Liver (tissue), 9 donors: ENCODE data around the gene NCLN. TPM values are rescaled to one million over a fixed set of nuclear protein-coding genes. Genes with fewer than 3 reads are reported as not detected.
A peak's percentile ranks its signal among the peaks of the same experiment; 100 is the strongest.

Source experiments
- DNase-seq: peaks from one replicate; pipeline ENCODE4 v3.0.0-alpha.2; 2017; ENCODE audit warnings: low spot score
- H3K27ac ChIP-seq, 2 donors: one replicate each; pipeline ENCODE4 v1.7.0; 2013; ENCODE audit warnings: inconsistent platforms in 2 of 2, low read length in 2 of 2, control low read depth in 1 of 2, low read depth in 1 of 2, mild to moderate bottlenecking in 1 of 2
- H3K27me3 ChIP-seq, 4 donors: one replicate each; pipeline versions ENCODE4 v1.6.1 to v1.7.0; 2013; ENCODE audit warnings: low read length in 3 of 4, inconsistent platforms in 1 of 4, mild to moderate bottlenecking in 1 of 4, moderate library complexity in 1 of 4; ENCODE audit not compliant: control insufficient read depth in 4 of 4, insufficient read depth in 4 of 4
- H3K36me3 ChIP-seq, 4 donors: one replicate each; pipeline versions ENCODE4 v1.6.1 to v1.7.0; 2013; ENCODE audit warnings: low read length in 3 of 4, mild to moderate bottlenecking in 3 of 4, low read depth in 1 of 4, moderate library complexity in 1 of 4; ENCODE audit not compliant: control insufficient read depth in 4 of 4, insufficient read depth in 3 of 4
- H3K4me1 ChIP-seq, 4 donors: one replicate each; pipeline versions ENCODE4 v1.6.1 to v1.7.0; 2013; ENCODE audit warnings: low read length in 3 of 4, mild to moderate bottlenecking in 3 of 4, moderate library complexity in 1 of 4; ENCODE audit not compliant: control insufficient read depth in 4 of 4, insufficient read depth in 4 of 4
- H3K4me3 ChIP-seq, 3 donors: one replicate each; pipeline versions ENCODE4 v1.6.1 to v1.7.0; 2013; ENCODE audit warnings: low read length in 3 of 3, control low read depth in 1 of 3, low read depth in 1 of 3, mild to moderate bottlenecking in 1 of 3
- H3K9ac ChIP-seq, 2 donors: one replicate each; pipeline ENCODE4 v1.7.0; 2013; ENCODE audit warnings: low read length in 2 of 2, mild to moderate bottlenecking in 2 of 2, moderate library complexity in 2 of 2, control low read depth in 1 of 2, low read depth in 1 of 2
- H3K9me3 ChIP-seq, 4 donors: one replicate each; pipeline versions ENCODE4 v1.6.1 to v1.7.0; 2013; ENCODE audit warnings: low read length in 3 of 4; ENCODE audit not compliant: control insufficient read depth in 4 of 4
- EGR1 ChIP-seq, 2 donors: IDR thresholded peaks; 2 replicates each; pipeline ENCODE4 v1.6.1; 2016 to 2018; ENCODE audit warnings: antibody characterized with exemption in 2 of 2, low read depth in 2 of 2
- FOXA1 ChIP-seq: IDR thresholded peaks from 2 replicates; pipeline ENCODE4 v1.6.1; 2016; ENCODE audit warnings: antibody characterized with exemption
- FOXA2 ChIP-seq: IDR thresholded peaks from 2 replicates; pipeline ENCODE4 v1.6.1; 2016; ENCODE audit warnings: antibody characterized with exemption
- GABPA ChIP-seq, 2 donors: IDR thresholded peaks in 1 of 2; conservative IDR thresholded peaks in 1 of 2; 2 replicates each; pipeline ENCODE4 v1.6.1; 2016; ENCODE audit warnings: antibody characterized with exemption in 2 of 2, mild to moderate bottlenecking in 1 of 2, moderate library complexity in 1 of 2
- HNF4A ChIP-seq, 2 donors: conservative IDR thresholded peaks; 2 replicates each; pipeline ENCODE4 v1.6.1; 2016; ENCODE audit warnings: antibody characterized with exemption in 2 of 2, mild to moderate bottlenecking in 2 of 2
- HNF4G ChIP-seq: IDR thresholded peaks from 2 replicates; pipeline ENCODE4 v1.6.1; 2016; ENCODE audit warnings: antibody characterized with exemption
- NR2F2 ChIP-seq: IDR thresholded peaks from 2 replicates; pipeline ENCODE4 v1.6.1; 2016; ENCODE audit warnings: antibody characterized with exemption
- RAD21 ChIP-seq, 2 donors: IDR thresholded peaks; 2 replicates each; pipeline ENCODE4 v1.6.1; 2016; ENCODE audit warnings: antibody characterized with exemption in 2 of 2, mild to moderate bottlenecking in 2 of 2
- RXRA ChIP-seq, 2 donors: IDR thresholded peaks; 2 replicates each; pipeline ENCODE4 v1.6.1; 2017 to 2018; ENCODE audit warnings: antibody characterized with exemption in 2 of 2, mild to moderate bottlenecking in 1 of 2
- TAF1 ChIP-seq: conservative IDR thresholded peaks from 2 replicates; pipeline ENCODE4 v1.6.1; 2016; ENCODE audit warnings: antibody characterized with exemption, mild to moderate bottlenecking
- YY1 ChIP-seq: IDR thresholded peaks from 2 replicates; pipeline ENCODE4 v1.6.1; 2016; ENCODE audit warnings: antibody characterized with exemption, mild to moderate bottlenecking
- WGBS: extraction: QIAGEN DNeasy Blood & Tissue Kit; methylation state at CpG from one replicate; pipeline ENCODE4 v1.1.7; 2013; 5-methylcytosine and 5-hydroxymethylcytosine counted together
- polyA plus RNA-seq, 2 donors: library from polyadenylated mRNA; stranded (reverse) in 1 of 2; unstranded in 1 of 2; fragments of 200-250 nt in 1 of 2; fragments of >200 nt in 1 of 2; fragmentation: Nextera tagmentation in 1 of 2; extraction: Ambion mirVana in 1 of 2; gene quantifications; one replicate each; pipeline versions ENCODE4 v1.2.1 to v1.2.3, GENCODE V29; 2013 to 2015
- total RNA-seq, 2 donors: library from RNA; depleted of rRNA; stranded (reverse); fragments of >200 nt; gene quantifications; one replicate each; pipeline ENCODE4 v1.2.3, GENCODE V29; 2014
- TF ChIP-seq, protein P1 (sequence below): fragments of 150-350 bp; IDR thresholded peaks from 2 replicates; pipeline ENCODE4 v1.5.1; 2017; ENCODE audit warnings: improper control_type of control experiment, low read depth, low read length; ENCODE audit not compliant: missing input control
- TF ChIP-seq, protein P2 (sequence below): IDR thresholded peaks from 2 replicates; pipeline ENCODE4 v1.6.1; 2016; ENCODE audit warnings: antibody characterized with exemption
- TF ChIP-seq, protein P3 (sequence below): IDR thresholded peaks from 2 replicates; pipeline ENCODE4 v1.6.1; 2016; ENCODE audit warnings: antibody characterized with exemption
- TF ChIP-seq, protein P4 (sequence below): IDR thresholded peaks from 2 replicates; pipeline ENCODE4 v1.6.1; 2016; ENCODE audit warnings: antibody characterized with exemption
- donor health status: healthy.
- donor health status: healthy.
- donor health status: healthy.
- donor health status: healthy.
- donor health status: healthy.

The NCLN gene
- total and polyA plus RNA-seq, 4 donors: 29.5 to 50.8 (median 38.4) TPM

DNA sequence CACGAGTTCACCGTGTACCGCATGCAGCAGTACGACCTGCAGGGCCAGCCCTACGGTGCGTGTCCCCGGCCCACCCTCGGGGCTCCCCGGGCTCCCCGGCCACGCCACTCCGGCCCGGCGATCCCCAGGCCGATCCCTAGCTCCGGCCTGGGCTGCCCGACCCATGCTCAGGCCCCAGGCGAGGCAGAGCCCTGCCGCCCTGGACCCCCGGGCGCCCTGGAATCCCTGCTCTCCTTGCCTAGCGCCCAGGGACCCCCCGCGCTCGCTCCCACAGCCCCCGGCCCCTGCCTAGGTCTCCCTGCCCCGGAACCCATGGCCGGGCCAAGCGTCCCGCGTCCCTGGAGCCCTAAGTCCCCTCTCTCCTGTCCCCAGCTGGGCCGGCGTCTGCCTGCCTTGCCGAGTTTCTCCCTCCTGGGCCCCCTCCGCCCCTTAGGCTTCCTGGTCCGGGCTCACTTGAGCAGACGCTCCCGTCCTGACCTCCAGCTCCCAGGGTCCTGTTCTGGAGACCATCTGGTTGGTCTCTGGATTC, 494 bp downstream of the NCLN start:
- no peak for DNase-seq
- Histone ChIP-seq H3K4me3 (peak overlapping the region; percentile 81 to 98 (median 86)), H3K9me3 (no peaks in the 10 kb centered on the region), H3K36me3 (peaks cover 0 to 3% (median 0%) of the 10 kb centered on the region in 4 donors), H3K27ac (peak overlapping the region; percentile 64 to 97), H3K4me1 (peaks cover 8 to 28% (median 21%) of the 10 kb centered on the region in 4 donors), H3K27me3 (no peaks in the 10 kb centered on the region), H3K9ac (peak overlapping the region in 1 of 2 donors; percentile 80)
- under 1% methylated on average over 38 of the region's 38 CpGs for WGBS
- TF ChIP-seq, protein P1, sequence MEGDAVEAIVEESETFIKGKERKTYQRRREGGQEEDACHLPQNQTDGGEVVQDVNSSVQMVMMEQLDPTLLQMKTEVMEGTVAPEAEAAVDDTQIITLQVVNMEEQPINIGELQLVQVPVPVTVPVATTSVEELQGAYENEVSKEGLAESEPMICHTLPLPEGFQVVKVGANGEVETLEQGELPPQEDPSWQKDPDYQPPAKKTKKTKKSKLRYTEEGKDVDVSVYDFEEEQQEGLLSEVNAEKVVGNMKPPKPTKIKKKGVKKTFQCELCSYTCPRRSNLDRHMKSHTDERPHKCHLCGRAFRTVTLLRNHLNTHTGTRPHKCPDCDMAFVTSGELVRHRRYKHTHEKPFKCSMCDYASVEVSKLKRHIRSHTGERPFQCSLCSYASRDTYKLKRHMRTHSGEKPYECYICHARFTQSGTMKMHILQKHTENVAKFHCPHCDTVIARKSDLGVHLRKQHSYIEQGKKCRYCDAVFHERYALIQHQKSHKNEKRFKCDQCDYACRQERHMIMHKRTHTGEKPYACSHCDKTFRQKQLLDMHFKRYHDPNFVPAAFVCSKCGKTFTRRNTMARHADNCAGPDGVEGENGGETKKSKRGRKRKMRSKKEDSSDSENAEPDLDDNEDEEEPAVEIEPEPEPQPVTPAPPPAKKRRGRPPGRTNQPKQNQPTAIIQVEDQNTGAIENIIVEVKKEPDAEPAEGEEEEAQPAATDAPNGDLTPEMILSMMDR: no peak
- TF ChIP-seq GABPA (IDR thresholded peaks at IDR 0.05 in 1 of 2, conservative IDR thresholded peaks at IDR 0.05 in 1 of 2) (no peak), HNF4G (no peak), HNF4A (conservative IDR thresholded peaks at IDR 0.05) (no peak)

DNA sequence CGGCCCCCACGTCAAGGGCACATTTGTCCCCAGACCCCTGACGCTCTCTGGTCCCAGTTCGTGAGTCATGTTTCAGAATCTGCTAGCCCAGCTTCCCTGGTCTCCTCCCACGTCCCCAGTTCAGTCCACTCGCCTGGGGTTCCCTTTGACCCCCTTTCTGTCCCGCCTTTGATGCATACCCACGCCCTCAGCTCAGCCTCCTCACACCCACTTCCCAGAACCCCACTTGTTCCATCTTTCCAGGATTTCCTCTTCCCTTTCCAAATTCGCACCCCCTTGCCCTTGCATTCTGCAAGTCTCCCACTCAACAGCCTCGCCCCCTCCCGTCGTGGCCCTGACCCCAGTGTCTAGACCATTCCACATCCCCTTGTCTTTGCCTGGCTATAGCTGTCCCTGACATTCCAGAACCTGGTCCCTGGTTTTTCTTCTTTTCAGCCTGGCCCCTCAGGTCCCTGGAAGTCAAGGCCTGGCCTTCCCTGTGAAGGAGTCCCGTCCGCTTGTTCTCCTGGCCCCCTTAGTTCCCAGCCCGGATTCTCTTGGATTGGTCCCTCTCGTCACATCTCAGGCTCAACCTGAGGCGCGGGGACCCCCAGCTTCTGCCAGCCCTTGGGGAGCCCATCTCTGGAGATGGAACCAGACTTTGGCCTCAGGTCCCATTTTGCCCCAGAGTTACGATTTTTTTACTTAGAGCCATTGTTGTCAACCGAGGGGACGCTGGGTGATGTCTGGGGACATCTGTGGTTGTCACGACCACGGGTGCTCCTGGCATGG, 1.3 kb downstream of the NCLN start:
- 73% methylated on average over 23 of the region's 23 CpGs for WGBS
- no peak for DNase-seq
- Histone ChIP-seq H3K9me3 (no peaks in the 10 kb centered on the region), H3K4me1 (peaks cover 8 to 28% (median 21%) of the 10 kb centered on the region in 4 donors), H3K9ac (peak overlapping the region; percentile 24 to 80), H3K27me3 (no peaks in the 10 kb centered on the region), H3K36me3 (peaks cover 0 to 3% (median 0%) of the 10 kb centered on the region in 4 donors), H3K27ac (no peak overlapping the region), H3K4me3 (peak overlapping the region; percentile 81 to 98 (median 86))
- TF ChIP-seq, protein P2, sequence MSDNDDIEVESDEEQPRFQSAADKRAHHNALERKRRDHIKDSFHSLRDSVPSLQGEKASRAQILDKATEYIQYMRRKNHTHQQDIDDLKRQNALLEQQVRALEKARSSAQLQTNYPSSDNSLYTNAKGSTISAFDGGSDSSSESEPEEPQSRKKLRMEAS: no peak

DNA sequence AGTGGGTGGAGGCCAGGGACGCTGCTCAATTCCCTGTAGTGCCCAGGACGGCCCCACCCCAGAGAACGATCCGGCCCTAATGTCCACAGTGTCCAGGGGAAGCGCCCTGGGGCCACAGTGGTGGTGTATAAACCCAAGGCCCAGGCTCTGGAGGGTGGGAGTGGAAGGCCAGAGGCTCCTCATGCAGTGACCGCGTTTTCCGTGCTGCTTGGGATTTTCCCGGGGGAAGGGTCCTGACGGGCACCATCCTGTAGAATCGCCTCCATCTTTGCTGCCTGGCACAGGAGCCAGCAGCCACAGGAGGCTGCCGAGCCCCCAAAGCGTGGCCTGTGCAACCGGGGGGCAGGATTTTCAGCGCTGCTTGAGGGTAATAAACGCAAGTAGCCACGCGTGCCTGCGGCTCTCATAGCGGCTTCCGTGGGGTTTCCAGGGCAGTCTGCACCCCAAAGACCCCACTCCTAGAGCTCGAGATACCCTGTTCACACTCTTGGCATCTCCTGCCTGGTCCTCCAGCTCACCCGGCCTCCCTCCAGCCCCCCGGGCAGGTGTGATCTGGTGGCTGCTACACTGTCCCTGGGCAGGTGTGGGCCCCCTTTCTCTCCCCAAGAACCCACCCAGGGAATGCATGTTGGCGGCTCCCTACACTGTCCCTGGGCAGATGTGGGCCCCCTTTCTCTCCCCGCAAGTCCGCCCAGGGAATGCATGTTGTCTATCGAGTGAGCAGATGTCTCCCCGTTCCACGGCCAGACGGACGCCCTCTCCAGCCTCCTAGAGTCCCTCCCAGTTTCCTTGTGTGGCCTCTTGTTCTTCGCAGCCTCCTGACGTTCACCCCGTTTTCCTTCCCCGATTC, 2.2 kb downstream of the NCLN start:
- Histone ChIP-seq H3K36me3 (peaks cover 0 to 3% (median 1%) of the 10 kb centered on the region in 4 donors), H3K4me3 (no peak overlapping the region), H3K4me1 (peaks cover 8 to 28% (median 21%) of the 10 kb centered on the region in 4 donors), H3K27me3 (no peaks in the 10 kb centered on the region), H3K9ac (no peak overlapping the region), H3K27ac (no peak overlapping the region), H3K9me3 (no peaks in the 10 kb centered on the region)
- WGBS: 91% methylated on average over 36 of the region's 36 CpGs
- DNase-seq: no peak
- TF ChIP-seq RAD21 (IDR thresholded peaks at IDR 0.05) (no peak), NR2F2 (no peak), RXRA (IDR thresholded peaks at IDR 0.05) (no peak), YY1 (no peak), FOXA2 (no peak), TAF1 (no peak), EGR1 (IDR thresholded peaks at IDR 0.05; ENCODE audit: low read depth in 2 of 2) (no peak), FOXA1 (no peak)
- TF ChIP-seq, protein P3, sequence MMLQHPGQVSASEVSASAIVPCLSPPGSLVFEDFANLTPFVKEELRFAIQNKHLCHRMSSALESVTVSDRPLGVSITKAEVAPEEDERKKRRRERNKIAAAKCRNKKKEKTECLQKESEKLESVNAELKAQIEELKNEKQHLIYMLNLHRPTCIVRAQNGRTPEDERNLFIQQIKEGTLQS: no peak
- TF ChIP-seq, protein P1: no peak
- TF ChIP-seq, protein P4, sequence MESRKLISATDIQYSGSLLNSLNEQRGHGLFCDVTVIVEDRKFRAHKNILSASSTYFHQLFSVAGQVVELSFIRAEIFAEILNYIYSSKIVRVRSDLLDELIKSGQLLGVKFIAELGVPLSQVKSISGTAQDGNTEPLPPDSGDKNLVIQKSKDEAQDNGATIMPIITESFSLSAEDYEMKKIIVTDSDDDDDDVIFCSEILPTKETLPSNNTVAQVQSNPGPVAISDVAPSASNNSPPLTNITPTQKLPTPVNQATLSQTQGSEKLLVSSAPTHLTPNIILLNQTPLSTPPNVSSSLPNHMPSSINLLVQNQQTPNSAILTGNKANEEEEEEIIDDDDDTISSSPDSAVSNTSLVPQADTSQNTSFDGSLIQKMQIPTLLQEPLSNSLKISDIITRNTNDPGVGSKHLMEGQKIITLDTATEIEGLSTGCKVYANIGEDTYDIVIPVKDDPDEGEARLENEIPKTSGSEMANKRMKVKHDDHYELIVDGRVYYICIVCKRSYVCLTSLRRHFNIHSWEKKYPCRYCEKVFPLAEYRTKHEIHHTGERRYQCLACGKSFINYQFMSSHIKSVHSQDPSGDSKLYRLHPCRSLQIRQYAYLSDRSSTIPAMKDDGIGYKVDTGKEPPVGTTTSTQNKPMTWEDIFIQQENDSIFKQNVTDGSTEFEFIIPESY: no peak
